Calu3 (cell line): ENCODE measurements around the gene RBX1. TPM values are rescaled to one million over a fixed set of nuclear protein-coding genes. Genes with fewer than 3 reads are reported as not detected.

Source experiments
- BruUV-seq: library from RNA; stranded (reverse); fragments of 400-500 nt; replicated peaks from 2 replicates; lab custom pipeline; 2021; lab: Mats Ljungman, UMichigan
- CTCF ChIA-PET: fragments of 300-600 bp; sonication (Branson Sonifier 250); formaldehyde crosslinking; loops from one replicate; lab custom pipeline; 2022; ENCODE audit warnings: antibody characterized with exemption; lab: Charles Lee
- DNase-seq: peaks from one replicate; pipeline ENCODE4 v3.0.0; 2022
- H3K27ac Mint-ChIP-seq: one replicate; pipeline ENCODE4 v1.8.0; 2022; ENCODE audit warnings: mixed read lengths; ENCODE audit not compliant: unreplicated experiment
- H3K27me3 Mint-ChIP-seq: one replicate; pipeline ENCODE4 v1.8.0; 2022; ENCODE audit warnings: mixed read lengths; ENCODE audit not compliant: unreplicated experiment
- H3K36me3 Mint-ChIP-seq: one replicate; pipeline ENCODE4 v1.8.0; 2022; ENCODE audit warnings: mild to moderate bottlenecking, moderate library complexity, mixed read lengths; ENCODE audit not compliant: insufficient read depth, unreplicated experiment
- H3K4me1 Mint-ChIP-seq: one replicate; pipeline ENCODE4 v1.8.0; 2022; ENCODE audit warnings: mild to moderate bottlenecking, low read depth, mixed read lengths; ENCODE audit not compliant: unreplicated experiment
- H3K4me3 Mint-ChIP-seq: one replicate; pipeline ENCODE4 v1.8.0; 2022; ENCODE audit warnings: mild to moderate bottlenecking, low read depth, moderate library complexity, mixed read lengths; ENCODE audit not compliant: unreplicated experiment
- H3K9me3 Mint-ChIP-seq: one replicate; pipeline ENCODE4 v1.8.0; 2022; ENCODE audit warnings: low read depth, mixed read lengths; ENCODE audit not compliant: unreplicated experiment
- intact Hi-C: fragments of 100-400 bp; cut with micrococcal nuclease; formaldehyde crosslinking; loops from one replicate; pipeline ENCODE4 v1.10.0; 2022; ENCODE audit not compliant: unreplicated experiment
- total RNA-seq: library from RNA; stranded (reverse); gene quantifications from 2 replicates; pipeline ENCODE4 v1.2.3, GENCODE V29; 2022
- TF ChIP-seq, protein P1 (sequence below): fragments of 200-600 bp; IDR thresholded peaks from one replicate; pipeline ENCODE4 v1.8.0; 2022; ENCODE audit warnings: antibody characterized with exemption; ENCODE audit not compliant: unreplicated experiment

The RBX1 gene
- total RNA-seq, 1 experiment from 2014 or later = 45.5 TPM

GRCh38 chr22:40979198-40979597, 28.0 kb downstream of the RBX1 start:
- BruUV-seq = no TSS peak
- intact Hi-C loops = no loop called here
- no peak overlapping the region for H3K27ac Mint-ChIP-seq
- no peak overlapping the region for H3K4me3 Mint-ChIP-seq
- CTCF ChIA-PET = no interaction called here
- H3K27me3 Mint-ChIP-seq = no peaks in the 10 kb centered on the region
- DNase-seq = no peak
- H3K9me3 Mint-ChIP-seq = no peaks in the 10 kb centered on the region
- H3K4me1 Mint-ChIP-seq = no peaks in the 10 kb centered on the region
- no peaks in the 10 kb centered on the region for H3K36me3 Mint-ChIP-seq
- TF ChIP-seq, protein P1, sequence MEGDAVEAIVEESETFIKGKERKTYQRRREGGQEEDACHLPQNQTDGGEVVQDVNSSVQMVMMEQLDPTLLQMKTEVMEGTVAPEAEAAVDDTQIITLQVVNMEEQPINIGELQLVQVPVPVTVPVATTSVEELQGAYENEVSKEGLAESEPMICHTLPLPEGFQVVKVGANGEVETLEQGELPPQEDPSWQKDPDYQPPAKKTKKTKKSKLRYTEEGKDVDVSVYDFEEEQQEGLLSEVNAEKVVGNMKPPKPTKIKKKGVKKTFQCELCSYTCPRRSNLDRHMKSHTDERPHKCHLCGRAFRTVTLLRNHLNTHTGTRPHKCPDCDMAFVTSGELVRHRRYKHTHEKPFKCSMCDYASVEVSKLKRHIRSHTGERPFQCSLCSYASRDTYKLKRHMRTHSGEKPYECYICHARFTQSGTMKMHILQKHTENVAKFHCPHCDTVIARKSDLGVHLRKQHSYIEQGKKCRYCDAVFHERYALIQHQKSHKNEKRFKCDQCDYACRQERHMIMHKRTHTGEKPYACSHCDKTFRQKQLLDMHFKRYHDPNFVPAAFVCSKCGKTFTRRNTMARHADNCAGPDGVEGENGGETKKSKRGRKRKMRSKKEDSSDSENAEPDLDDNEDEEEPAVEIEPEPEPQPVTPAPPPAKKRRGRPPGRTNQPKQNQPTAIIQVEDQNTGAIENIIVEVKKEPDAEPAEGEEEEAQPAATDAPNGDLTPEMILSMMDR = no peak

DNA sequence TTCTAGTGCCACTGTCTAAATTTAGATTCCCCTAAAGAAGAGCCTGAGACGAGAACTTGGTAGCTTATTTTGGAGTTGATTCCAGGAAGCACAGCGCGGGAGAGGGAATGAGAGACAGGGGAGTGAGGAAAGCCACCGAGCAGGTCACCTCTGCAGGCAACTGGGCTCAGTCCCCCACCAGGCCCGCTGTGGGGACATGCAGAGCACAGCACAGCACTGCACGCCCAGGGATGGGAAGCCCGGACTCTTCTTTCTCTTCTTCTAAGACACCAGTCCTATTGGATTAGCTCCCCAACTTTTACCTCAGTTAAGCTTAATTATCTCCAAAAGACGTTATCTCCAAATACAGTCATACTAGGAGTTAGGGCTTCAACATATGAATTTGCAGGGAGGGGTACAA, 28.7 kb downstream of the RBX1 start:
- Mint-ChIP-seq H3K36me3 (no peaks in the 10 kb centered on the region), H3K27ac (no peak overlapping the region), H3K4me3 (no peak overlapping the region), H3K27me3 (no peaks in the 10 kb centered on the region), H3K4me1 (no peaks in the 10 kb centered on the region), H3K9me3 (no peaks in the 10 kb centered on the region)
- CTCF ChIA-PET = no interaction called here
- no peak for DNase-seq
- TF ChIP-seq, protein P1 = no peak
- no TSS peak for BruUV-seq
- intact Hi-C loops = no loop called here

- TF ChIP-seq, protein P1 = no peak
- no peaks in the 10 kb centered on the region for H3K9me3 Mint-ChIP-seq
- no peaks in the 10 kb centered on the region for H3K36me3 Mint-ChIP-seq
- no peaks in the 10 kb centered on the region for H3K4me1 Mint-ChIP-seq
- no peaks in the 10 kb centered on the region for H3K27me3 Mint-ChIP-seq
- no peak overlapping the region for H3K27ac Mint-ChIP-seq
- H3K4me3 Mint-ChIP-seq = no peak overlapping the region
- no TSS peak for BruUV-seq
- CTCF ChIA-PET = no interaction called here
- intact Hi-C loops = no loop called here
- DNase-seq = no peak
These were observed 31.6 kb downstream of the RBX1 start for GRCh38 chr22:40982482-40983385.

DNA sequence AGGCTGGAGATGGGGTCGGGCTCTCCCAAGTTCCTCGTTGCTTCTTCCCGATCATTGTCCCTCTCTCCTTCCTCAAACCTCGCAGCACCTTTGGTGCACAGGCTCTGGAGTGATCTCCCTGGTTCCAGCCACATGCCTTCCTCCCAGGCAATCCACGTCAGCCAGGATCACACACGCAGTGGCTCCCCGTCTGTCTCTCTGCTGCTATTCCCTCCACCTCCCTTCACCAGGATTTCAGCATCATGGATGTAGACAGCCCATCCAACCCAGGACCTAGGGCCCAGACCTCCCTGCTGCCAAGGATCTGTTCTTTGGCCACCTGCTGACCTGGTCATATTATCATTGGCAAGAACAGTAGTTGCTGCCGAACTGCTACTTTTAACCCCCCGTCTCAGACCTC, 40.1 kb downstream of the RBX1 start:
- H3K27ac Mint-ChIP-seq = no peak overlapping the region

More for the DNA sequence above, 40.1 kb downstream of the RBX1 start:
- no peak overlapping the region for H3K4me3 Mint-ChIP-seq
- BruUV-seq = no TSS peak
- H3K9me3 Mint-ChIP-seq = no peaks in the 10 kb centered on the region
- intact Hi-C loops = no loop called here
- TF ChIP-seq, protein P1 = no peak
- DNase-seq = no peak
- H3K4me1 Mint-ChIP-seq = no peaks in the 10 kb centered on the region
- CTCF ChIA-PET = interaction anchor here (0.6 kb wide), 1 partner anchor 30 kb away, joined by 3 read pairs; no protein-coding TSS in a partner anchor
- peaks cover 55% of the 10 kb centered on the region for H3K27me3 Mint-ChIP-seq
- no peaks in the 10 kb centered on the region for H3K36me3 Mint-ChIP-seq
